GM10847 (cell line): ENCODE results near the gene NRIP1.

Source experiments
- POLR2A ChIP-seq: IDR thresholded peaks from 2 replicates; pipeline ENCODE4 v1.6.1; 2011; ENCODE audit not compliant: insufficient read length; ENCODE audit errors: extremely low read depth

NRIP1 gene

GRCh38 chr21:15080526-15080925, 15.7 kb upstream of the NRIP1 start:
- TF ChIP-seq POLR2A, result no peak

- no peak for TF ChIP-seq POLR2A
These were observed 14.5 kb upstream of the NRIP1 start for GRCh38 chr21:15079269-15079668.

- TF ChIP-seq POLR2A, result no peak
These were observed 13.4 kb upstream of the NRIP1 start for GRCh38 chr21:15078180-15078579.

GRCh38 chr21:15077529-15078145, 12.8 kb upstream of the NRIP1 start:
- no peak for TF ChIP-seq POLR2A

GRCh38 chr21:15076730-15077129, 11.9 kb upstream of the NRIP1 start:
- no peak for TF ChIP-seq POLR2A

- no peak for TF ChIP-seq POLR2A
These were observed 6.2 kb upstream of the NRIP1 start for GRCh38 chr21:15071009-15071408.

GRCh38 chr21:15066123-15066575, 1.3 kb upstream of the NRIP1 start:
- TF ChIP-seq POLR2A, result no peak

GRCh38 chr21:15065392-15066122, 757 bp upstream of the NRIP1 start:
- no peak for TF ChIP-seq POLR2A

- no peak for TF ChIP-seq POLR2A
These were observed 805 bp downstream of the NRIP1 start for GRCh38 chr21:15063814-15064575.

- TF ChIP-seq POLR2A, result no peak
These were observed 1.6 kb downstream of the NRIP1 start for GRCh38 chr21:15063081-15063813.

- no peak for TF ChIP-seq POLR2A
These were observed 2.2 kb downstream of the NRIP1 start for GRCh38 chr21:15062606-15062965.

- TF ChIP-seq POLR2A, result no peak
These were observed 2.8 kb downstream of the NRIP1 start for GRCh38 chr21:15061747-15062605.

GRCh38 chr21:15061279-15061678, 3.5 kb downstream of the NRIP1 start:
- TF ChIP-seq POLR2A, result no peak

- TF ChIP-seq POLR2A, result no peak
These were observed 4.1 kb downstream of the NRIP1 start for GRCh38 chr21:15060543-15061175.

- no peak for TF ChIP-seq POLR2A
These were observed 5.4 kb downstream of the NRIP1 start for GRCh38 chr21:15059397-15059796.

GRCh38 chr21:15058854-15059263, 5.9 kb downstream of the NRIP1 start:
- no peak for TF ChIP-seq POLR2A
